ENCODE data around the gene ANO3. TPM values are rescaled to one million over a fixed set of nuclear protein-coding genes. Genes with fewer than 3 reads are reported as not detected.

ANO3 gene
- total RNA-seq, 6 experiments from 2014 or later = 0.02 to 0.10 (median 0.05) TPM; not detected in 1

DNA sequence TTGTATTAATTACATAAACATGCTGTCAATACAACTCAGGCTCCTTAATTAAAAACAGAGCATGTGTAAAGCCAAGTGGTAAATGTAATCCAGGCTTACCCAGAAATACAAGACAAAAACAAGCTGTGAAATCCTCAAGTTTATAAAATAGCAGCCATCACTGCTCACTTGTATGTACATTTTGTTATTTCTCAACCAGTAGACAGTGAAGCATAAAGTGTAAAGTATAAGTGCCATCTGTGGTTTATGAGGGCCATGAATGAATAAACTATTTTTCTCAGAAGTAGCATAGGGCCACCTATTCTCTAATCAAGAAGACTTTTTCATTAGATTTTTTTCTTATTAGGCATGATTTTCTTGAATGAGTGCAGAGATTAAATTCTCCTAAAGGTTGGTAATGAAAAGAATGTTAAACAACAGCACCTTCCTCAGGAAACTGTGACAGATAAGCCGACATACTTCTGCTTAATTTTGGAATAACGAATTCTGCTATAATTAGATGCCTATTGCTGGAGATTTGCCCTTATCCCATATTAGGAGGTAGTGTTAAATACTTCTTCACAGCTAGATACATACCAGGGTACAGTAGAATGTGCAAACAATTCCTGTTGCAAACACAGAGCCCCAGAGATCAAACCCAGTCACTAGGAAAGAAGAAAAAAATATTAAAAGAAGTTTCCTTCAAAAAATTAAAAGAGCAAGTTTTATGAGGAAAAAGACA is 377.0 kb downstream of the ANO3 start:
- H3K9me3 Mint-ChIP-seq = no peaks in the 10 kb centered on the region
- H3K27me3 Mint-ChIP-seq (ENCODE audit: insufficient read depth) = peaks cover 7% of the 10 kb centered on the region; the same call in 1 of the 2 replicates
- H3K4me1 Mint-ChIP-seq (ENCODE audit: low read depth) = peaks cover 4% of the 10 kb centered on the region; the same call in 1 of the 2 replicates
- no peaks in the 10 kb centered on the region for H3K36me3 Mint-ChIP-seq (ENCODE audit: low read depth)
- DNase-seq = no peak
- H3K4me3 Mint-ChIP-seq = no peak overlapping the region
- TF ChIP-seq, protein P1, sequence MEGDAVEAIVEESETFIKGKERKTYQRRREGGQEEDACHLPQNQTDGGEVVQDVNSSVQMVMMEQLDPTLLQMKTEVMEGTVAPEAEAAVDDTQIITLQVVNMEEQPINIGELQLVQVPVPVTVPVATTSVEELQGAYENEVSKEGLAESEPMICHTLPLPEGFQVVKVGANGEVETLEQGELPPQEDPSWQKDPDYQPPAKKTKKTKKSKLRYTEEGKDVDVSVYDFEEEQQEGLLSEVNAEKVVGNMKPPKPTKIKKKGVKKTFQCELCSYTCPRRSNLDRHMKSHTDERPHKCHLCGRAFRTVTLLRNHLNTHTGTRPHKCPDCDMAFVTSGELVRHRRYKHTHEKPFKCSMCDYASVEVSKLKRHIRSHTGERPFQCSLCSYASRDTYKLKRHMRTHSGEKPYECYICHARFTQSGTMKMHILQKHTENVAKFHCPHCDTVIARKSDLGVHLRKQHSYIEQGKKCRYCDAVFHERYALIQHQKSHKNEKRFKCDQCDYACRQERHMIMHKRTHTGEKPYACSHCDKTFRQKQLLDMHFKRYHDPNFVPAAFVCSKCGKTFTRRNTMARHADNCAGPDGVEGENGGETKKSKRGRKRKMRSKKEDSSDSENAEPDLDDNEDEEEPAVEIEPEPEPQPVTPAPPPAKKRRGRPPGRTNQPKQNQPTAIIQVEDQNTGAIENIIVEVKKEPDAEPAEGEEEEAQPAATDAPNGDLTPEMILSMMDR (IDR thresholded peaks at IDR 0.05) = no peak
- no peak overlapping the region for H3K27ac Mint-ChIP-seq

DNA sequence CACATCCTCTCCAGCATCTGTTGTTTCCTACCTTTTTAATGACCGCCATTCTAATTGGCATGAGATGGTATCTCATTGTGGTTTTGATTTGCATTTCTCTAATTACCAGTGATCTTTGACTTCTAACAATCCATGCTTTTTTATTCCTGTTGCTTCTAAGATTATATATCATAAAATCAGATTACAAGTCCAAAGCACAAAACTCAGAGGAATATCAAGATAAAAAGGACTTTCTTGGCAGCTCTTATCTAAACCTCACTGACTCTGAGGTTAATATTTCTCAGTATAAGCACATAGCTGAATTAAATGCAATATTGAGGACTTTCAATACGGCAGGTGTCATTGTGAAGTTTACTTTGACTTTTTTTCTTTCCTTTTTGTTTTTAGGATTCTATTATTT is 378.6 kb downstream of the ANO3 start:
- no peak for DNase-seq
- H3K9me3 Mint-ChIP-seq = no peaks in the 10 kb centered on the region
- TF ChIP-seq, protein P1 (IDR thresholded peaks at IDR 0.05) = no peak
- no peak overlapping the region for H3K27ac Mint-ChIP-seq
- peaks cover 4% of the 10 kb centered on the region; the same call in 1 of the 2 replicates for H3K4me1 Mint-ChIP-seq (ENCODE audit: low read depth)
- H3K36me3 Mint-ChIP-seq (ENCODE audit: low read depth) = no peaks in the 10 kb centered on the region
- peaks cover 7% of the 10 kb centered on the region; the same call in 1 of the 2 replicates for H3K27me3 Mint-ChIP-seq (ENCODE audit: insufficient read depth)
- H3K4me3 Mint-ChIP-seq = no peak overlapping the region

DNA sequence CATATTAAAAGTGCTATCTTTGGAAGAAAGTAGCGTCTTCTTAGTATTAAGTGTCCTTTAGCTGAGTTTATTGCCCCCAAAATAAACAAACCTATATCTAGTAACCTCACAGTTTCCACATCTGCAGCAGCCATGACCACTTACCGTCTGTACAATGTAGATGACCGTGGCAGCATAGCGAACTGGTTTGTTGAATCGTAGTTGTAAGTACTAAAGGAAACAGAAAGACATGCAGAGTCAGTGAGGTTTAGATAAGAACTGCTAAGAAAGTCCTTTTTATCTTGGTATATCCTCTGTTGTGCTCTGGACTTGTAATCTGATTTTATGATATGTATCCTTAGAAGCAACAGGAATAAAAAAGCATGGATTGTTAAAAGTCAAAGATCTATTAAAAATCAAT is 380.6 kb downstream of the ANO3 start:
- peaks cover 1% of the 10 kb centered on the region; the same call in 1 of the 2 replicates for H3K4me1 Mint-ChIP-seq (ENCODE audit: low read depth)
- TF ChIP-seq, protein P1 (IDR thresholded peaks at IDR 0.05) = no peak

More for the DNA sequence above, 380.6 kb downstream of the ANO3 start:
- Mint-ChIP-seq H3K36me3 (ENCODE audit: low read depth) (no peaks in the 10 kb centered on the region), H3K9me3 (no peaks in the 10 kb centered on the region), H3K4me3 (no peak overlapping the region), H3K27ac (no peak overlapping the region), H3K27me3 (ENCODE audit: insufficient read depth) (peaks cover 9% of the 10 kb centered on the region; the same call in 1 of the 2 replicates)
- DNase-seq = no peak

Other genes starting within 250 kb of the ANO3 start
- gene MUC15, start 240.1 kb downstream of the ANO3 start, total RNA-seq (2021; fragmentation: NEBNext Ultra II Directional; extraction: Animal tissue kit (Norgen Biotek cat#: 25700)) = not detected

Measured in HFFc6 (cell line).